Transverse colon (tissue), 4 donors: ENCODE data around the gene UMODL1. TPM values are rescaled to one million over a fixed set of nuclear protein-coding genes. Genes with fewer than 3 reads are reported as not detected.

Experiments used
- DNase-seq: peaks from one replicate; pipeline ENCODE4 v3.0.0-alpha.2; 2019
- H3K27ac ChIP-seq, 4 donors: fragments of 200-600 bp; sonication (generic); 2 replicates each; pipeline ENCODE4 v1.5.1; 2016 to 2018; ENCODE audit warnings: inconsistent platforms in 4 of 4
- H3K27me3 ChIP-seq: fragments of 200-600 bp; sonication (generic); 2 replicates; pipeline ENCODE4 v1.5.1; 2017; ENCODE audit warnings: inconsistent platforms
- H3K36me3 ChIP-seq, 4 donors: fragments of 200-600 bp; sonication (generic); 2 replicates each; pipeline ENCODE4 v1.5.1; 2017 to 2019; ENCODE audit warnings: inconsistent platforms in 4 of 4
- H3K4me1 ChIP-seq, 4 donors: fragments of 200-600 bp; sonication (generic); 2 replicates each; pipeline ENCODE4 v1.5.1; 2017 to 2020; ENCODE audit warnings: inconsistent platforms in 4 of 4
- H3K4me3 ChIP-seq, 4 donors: fragments of 200-600 bp; sonication (generic); 1 replicate in 1 of 4; 2 replicates in 3 of 4; pipeline versions ENCODE4 v1.5.1 to v1.6.1; 2017 to 2019; ENCODE audit warnings: inconsistent platforms in 4 of 4
- H3K9me3 ChIP-seq, 2 donors: fragments of 200-600 bp; sonication (generic); 2 replicates each; pipeline ENCODE4 v1.5.1; 2017 to 2019; ENCODE audit warnings: inconsistent platforms in 2 of 2
- EP300 ChIP-seq: sonication (generic); formaldehyde crosslinking; IDR thresholded peaks from one replicate; pipeline ENCODE4 v1.6.1; 2017; ENCODE audit warnings: antibody characterized with exemption, low read depth
- POLR2A ChIP-seq: fragments of 450-650 bp; IDR thresholded peaks from one replicate; pipeline ENCODE4 v1.6.1; 2016; ENCODE audit warnings: antibody characterized with exemption, mild to moderate bottlenecking, moderate library complexity
- POLR2AphosphoS5 ChIP-seq, 3 donors: sonication (generic); formaldehyde crosslinking; IDR thresholded peaks; one replicate each; pipeline ENCODE4 v1.6.1; 2016; ENCODE audit warnings: antibody characterized with exemption in 3 of 3
- WGBS, 2 donors: methylation state at CpG; one replicate each; pipeline ENCODE4 v1.1.5; 2018; ENCODE audit warnings: low coverage in 1 of 2; 5-methylcytosine and 5-hydroxymethylcytosine counted together
- in situ Hi-C, 4 donors: fragments of 200-750 bp; cut with MboI; loops; one replicate each; pipeline versions ENCODE4 v1.15.0 to v1.15.1; 2017; ENCODE audit warnings: low sequenced_read_pairs in 3 of 4, low pct_ligation_motif_present in 1 of 4, low pct_unique_long_range_greater_than_20kb in 1 of 4
- intact Hi-C: fragments of 100-400 bp; cut with DNase I; formaldehyde crosslinking; loops from one replicate; pipeline ENCODE4 v1.15.1; 2023; ENCODE audit warnings: low total_unique reads
- total RNA-seq, 4 donors: library from RNA; depleted of rRNA; stranded (reverse); fragments of >200 nt; gene quantifications; one replicate each; pipeline ENCODE4 v1.1.0, GENCODE V29; 2016
- TF ChIP-seq, protein P1 (sequence below), 5 experiments: fragments of 200-600 bp in 3 of 5; fragments of 450-650 bp in 2 of 5; sonication (generic) in 3 of 5; IDR thresholded peaks; 1 replicate in 2 of 5; 2 replicates in 3 of 5; pipeline ENCODE4 v1.5.1; 2016 to 2017; ENCODE audit warnings: antibody characterized with exemption in 5 of 5, inconsistent platforms in 3 of 5, mild to moderate bottlenecking in 2 of 5, moderate library complexity in 1 of 5

The UMODL1 gene
- total RNA-seq, 4 donors from 2014 or later = 0.16 to 3.2 (median 0.68) TPM; not detected in 1

DNA sequence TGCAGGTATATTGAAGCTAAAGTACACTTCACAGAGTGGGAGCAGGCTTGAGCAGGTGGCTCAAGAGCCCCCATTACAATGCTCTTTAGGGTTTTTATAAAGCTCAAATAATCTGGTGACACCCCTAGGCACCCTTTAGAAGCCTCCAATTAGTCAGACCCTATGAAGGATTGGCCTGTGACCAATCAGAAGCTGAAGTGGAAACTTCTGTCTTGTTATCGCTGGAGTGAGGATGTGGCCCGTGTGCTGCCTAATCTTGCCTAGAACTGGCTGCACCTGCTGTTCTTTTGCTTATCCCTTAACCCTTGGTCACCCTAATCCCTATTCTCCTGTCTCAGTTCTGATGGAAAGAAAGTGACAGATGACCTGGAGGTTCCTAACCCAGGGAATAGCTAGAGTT lies 77.0 kb downstream of the UMODL1 start:
- Histone ChIP-seq H3K9me3 (no peaks in the 10 kb centered on the region), H3K36me3 (no peaks in the 10 kb centered on the region), H3K27me3 (no peaks in the 10 kb centered on the region), H3K4me3 (no peak overlapping the region), H3K4me1 (peaks cover 0 to 16% (median 4%) of the 10 kb centered on the region in 4 donors), H3K27ac (no peak overlapping the region)
- intact Hi-C loops (loop anchor here (5.0 kb wide), 1 partner anchor 109 kb away; no protein-coding TSS in a partner anchor), in situ Hi-C loops (loop anchor here in 3 of 4 donors (5.0 to 10.0 kb wide), 3 partner anchors 109 to 297 kb away; no protein-coding TSS in a partner anchor)
- TF ChIP-seq POLR2A (no peak), POLR2AphosphoS5 (IDR thresholded peaks at IDR 0.05) (no peak), EP300 (no peak)
- TF ChIP-seq, protein P1, sequence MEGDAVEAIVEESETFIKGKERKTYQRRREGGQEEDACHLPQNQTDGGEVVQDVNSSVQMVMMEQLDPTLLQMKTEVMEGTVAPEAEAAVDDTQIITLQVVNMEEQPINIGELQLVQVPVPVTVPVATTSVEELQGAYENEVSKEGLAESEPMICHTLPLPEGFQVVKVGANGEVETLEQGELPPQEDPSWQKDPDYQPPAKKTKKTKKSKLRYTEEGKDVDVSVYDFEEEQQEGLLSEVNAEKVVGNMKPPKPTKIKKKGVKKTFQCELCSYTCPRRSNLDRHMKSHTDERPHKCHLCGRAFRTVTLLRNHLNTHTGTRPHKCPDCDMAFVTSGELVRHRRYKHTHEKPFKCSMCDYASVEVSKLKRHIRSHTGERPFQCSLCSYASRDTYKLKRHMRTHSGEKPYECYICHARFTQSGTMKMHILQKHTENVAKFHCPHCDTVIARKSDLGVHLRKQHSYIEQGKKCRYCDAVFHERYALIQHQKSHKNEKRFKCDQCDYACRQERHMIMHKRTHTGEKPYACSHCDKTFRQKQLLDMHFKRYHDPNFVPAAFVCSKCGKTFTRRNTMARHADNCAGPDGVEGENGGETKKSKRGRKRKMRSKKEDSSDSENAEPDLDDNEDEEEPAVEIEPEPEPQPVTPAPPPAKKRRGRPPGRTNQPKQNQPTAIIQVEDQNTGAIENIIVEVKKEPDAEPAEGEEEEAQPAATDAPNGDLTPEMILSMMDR (IDR thresholded peaks at IDR 0.05) = no peak
- 46% methylated on average over 2 of the region's 2 CpGs; no CpG with 5 or more reads in 1 of the 2 donors for WGBS, 2 donors
- DNase-seq = no peak

DNA sequence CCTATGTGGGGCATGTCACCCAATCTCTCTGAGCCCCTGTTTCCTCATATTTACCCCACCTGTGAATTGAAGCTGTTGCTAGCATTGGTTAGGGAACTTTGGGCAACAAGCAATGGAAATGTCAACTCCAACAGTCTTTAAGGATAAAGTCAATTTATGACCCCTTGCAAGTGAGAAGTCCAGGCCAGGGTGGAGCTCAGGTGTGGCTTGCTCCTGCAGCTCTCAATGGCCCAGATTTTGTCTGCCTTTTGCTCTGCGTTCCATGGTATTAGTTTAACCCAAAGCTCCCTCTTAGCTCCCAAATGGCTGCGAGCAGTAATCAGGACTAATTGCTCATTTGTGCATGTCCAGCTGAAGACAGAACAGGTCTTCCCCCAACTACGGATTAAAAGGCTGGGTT lies 77.5 kb downstream of the UMODL1 start:
- no peak for DNase-seq
- TF ChIP-seq POLR2AphosphoS5 (IDR thresholded peaks at IDR 0.05) = no peak
- no peak for TF ChIP-seq POLR2A
- TF ChIP-seq, protein P1 (IDR thresholded peaks at IDR 0.05) = no peak
- TF ChIP-seq EP300 = no peak
- H3K27ac ChIP-seq = no peak overlapping the region
- H3K4me1 ChIP-seq = peaks cover 0 to 16% (median 4%) of the 10 kb centered on the region in 4 donors
- no peaks in the 10 kb centered on the region for H3K36me3 ChIP-seq
- in situ Hi-C loops (loop anchor here in 3 of 4 donors (5.0 to 10.0 kb wide), 3 partner anchors 109 to 296 kb away; no protein-coding TSS in a partner anchor), intact Hi-C loops (loop anchor here (5.0 kb wide), 1 partner anchor 109 kb away; no protein-coding TSS in a partner anchor)
- no peak overlapping the region for H3K4me3 ChIP-seq
- no peaks in the 10 kb centered on the region for H3K9me3 ChIP-seq
- 92% methylated on average over 3 of the region's 3 CpGs; no CpG with 5 or more reads in 1 of the 2 donors for WGBS, 2 donors
- H3K27me3 ChIP-seq = no peaks in the 10 kb centered on the region

DNA sequence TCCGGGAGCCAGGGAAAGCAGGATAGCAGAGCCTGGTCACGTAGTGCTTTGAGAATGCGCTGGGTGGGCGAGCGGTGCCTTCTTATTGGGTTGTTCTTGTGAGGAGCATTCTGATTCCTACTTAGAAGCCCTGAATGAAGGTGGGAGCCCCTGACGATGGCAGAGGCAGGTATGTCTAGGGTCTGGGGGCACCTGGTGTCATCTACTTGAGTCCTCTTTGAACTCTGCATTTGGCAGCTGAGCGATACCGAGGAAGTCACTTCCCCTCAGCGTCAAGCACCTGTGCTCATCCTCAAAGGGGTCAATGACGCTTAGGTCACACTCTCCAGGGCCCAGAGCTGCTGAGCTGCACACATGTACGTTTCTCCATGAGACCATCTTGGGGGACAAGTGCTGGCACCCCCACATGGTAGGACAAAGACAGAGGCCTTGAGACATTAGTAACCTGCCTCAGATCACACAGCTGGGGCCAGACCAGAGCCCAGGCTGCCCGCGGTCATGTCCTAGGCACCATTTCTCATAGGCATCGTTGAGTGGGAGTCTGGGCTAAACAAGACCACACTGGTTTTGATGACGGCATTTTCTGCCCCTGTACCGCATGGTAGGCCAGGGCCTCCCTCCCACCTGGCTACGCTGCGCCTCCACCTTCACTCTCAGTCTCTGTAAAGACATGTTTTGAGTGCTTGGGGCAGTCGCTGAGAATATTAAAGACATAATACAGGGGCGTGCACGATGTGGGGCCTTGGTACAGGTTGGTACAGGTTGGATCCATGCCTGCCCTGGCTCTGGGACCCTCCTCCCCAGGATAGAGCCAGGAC lies 78.7 kb downstream of the UMODL1 start:
- intact Hi-C loops = loop anchor here (5.0 kb wide), 1 partner anchor 107 kb away; no protein-coding TSS in a partner anchor
- in situ Hi-C loops = loop anchor here (5.0 to 25.0 kb wide), 5 partner anchors 105 to 312 kb away; no protein-coding TSS in a partner anchor
- H3K4me1 ChIP-seq = peaks cover 0 to 13% (median 4%) of the 10 kb centered on the region in 4 donors
- no peaks in the 10 kb centered on the region for H3K27me3 ChIP-seq
- no peaks in the 10 kb centered on the region for H3K9me3 ChIP-seq
- DNase-seq = no peak
- no peak overlapping the region for H3K4me3 ChIP-seq
- WGBS, 2 donors = 89% methylated on average over 21 of the region's 21 CpGs; no CpG with 5 or more reads in 1 of the 2 donors
- H3K36me3 ChIP-seq = no peaks in the 10 kb centered on the region
- no peak overlapping the region for H3K27ac ChIP-seq
- TF ChIP-seq, protein P1 (IDR thresholded peaks at IDR 0.05) = no peak
- TF ChIP-seq POLR2A = no peak
- no peak for TF ChIP-seq POLR2AphosphoS5 (IDR thresholded peaks at IDR 0.05)
- no peak for TF ChIP-seq EP300

DNA sequence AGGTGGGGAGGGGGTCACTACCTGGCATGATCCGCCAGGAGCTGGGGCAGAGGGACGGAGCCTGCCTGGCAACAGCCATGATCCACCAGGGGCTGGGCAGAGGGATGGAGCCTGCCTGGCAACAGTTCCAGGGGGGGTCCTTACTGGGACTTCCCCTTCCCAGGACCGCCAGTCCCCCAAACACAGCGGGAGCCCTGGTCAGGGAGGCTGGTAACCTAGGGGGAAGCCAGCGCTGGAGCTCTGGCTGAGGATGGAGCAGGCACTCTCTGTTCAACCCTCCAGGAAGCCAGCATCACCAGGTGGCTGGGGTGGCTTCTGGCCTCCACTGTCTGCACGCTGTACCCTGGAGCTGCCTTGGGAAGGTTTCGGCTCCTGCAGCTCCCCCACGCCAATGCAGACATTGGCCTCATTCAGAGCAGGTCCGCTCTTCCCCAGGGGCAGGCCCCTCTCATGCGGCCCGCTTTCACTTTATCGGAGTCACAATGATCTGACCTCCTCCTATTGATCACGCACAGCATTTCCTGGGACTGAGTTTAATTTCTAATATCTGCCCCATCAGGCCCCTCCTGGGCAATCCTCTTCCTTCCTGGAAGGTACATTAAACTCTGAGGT lies 79.5 kb downstream of the UMODL1 start:
- no peaks in the 10 kb centered on the region for H3K36me3 ChIP-seq
- WGBS, 2 donors = 82% methylated on average over 13 of the region's 13 CpGs; no CpG with 5 or more reads in 1 of the 2 donors
- in situ Hi-C loops = loop anchor here (10.0 to 25.0 kb wide), 3 partner anchors 104 to 312 kb away; no protein-coding TSS in a partner anchor

More for the DNA sequence above, 79.5 kb downstream of the UMODL1 start:
- no peak for TF ChIP-seq POLR2AphosphoS5 (IDR thresholded peaks at IDR 0.05)
- DNase-seq = no peak
- peaks cover 0 to 8% (median 1%) of the 10 kb centered on the region in 4 donors for H3K4me1 ChIP-seq
- H3K4me3 ChIP-seq = no peak overlapping the region
- H3K27me3 ChIP-seq = no peaks in the 10 kb centered on the region
- no peak overlapping the region for H3K27ac ChIP-seq
- intact Hi-C loops = no loop called here
- H3K9me3 ChIP-seq = no peaks in the 10 kb centered on the region
